ENCODE measurements around the gene BMP7.
"Not testable (repeated sequence)": the region's sequence is repeated elsewhere in the genome, so short reads cannot be mapped to it uniquely, and the experiment has no call there.

The BMP7 gene

DNA sequence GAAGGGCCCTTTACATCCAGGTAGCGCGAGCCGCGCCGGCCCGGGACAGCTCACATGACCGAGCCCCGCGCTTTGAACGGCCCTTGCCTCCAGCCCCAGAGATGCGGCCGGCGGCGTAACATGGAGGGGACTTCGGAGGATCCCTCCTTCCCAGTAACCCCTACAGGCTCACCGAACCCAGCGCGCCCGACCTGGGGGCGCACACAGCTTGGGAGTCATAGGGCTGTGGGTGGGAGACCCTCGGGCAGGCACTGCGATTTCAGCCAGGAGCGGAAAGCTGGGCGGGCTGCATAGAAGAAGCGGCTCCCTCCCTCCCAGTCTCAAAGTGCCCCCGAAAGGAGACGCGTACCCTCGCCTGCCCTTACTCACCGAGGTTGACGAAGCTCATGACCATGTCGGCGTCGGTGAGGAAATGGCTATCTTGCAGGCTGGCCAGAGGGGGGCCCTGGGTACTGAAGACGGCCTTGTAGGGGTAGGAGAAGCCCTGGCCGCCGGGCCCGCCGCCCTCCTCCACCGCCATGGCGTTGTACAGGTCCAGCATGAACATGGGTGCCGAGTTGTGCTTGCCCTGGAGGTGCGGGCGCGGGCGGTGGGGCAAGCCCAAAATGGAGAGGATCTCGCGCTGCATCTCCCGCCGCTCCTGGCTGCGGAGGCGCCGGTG lies 975 bp downstream of the BMP7 start:
- DNase-seq (ENCODE audit: low read depth) = no peak

GRCh38 chr20:57264908-57265335 lies 1.5 kb downstream of the BMP7 start:
- DNase-seq (ENCODE audit: low read depth) = not testable (repeated sequence)

GRCh38 chr20:57263801-57264792 lies 2.3 kb downstream of the BMP7 start:
- DNase-seq (ENCODE audit: low read depth) = no peak

GRCh38 chr20:57262784-57263609 lies 3.4 kb downstream of the BMP7 start:
- no peak for DNase-seq (ENCODE audit: low read depth)

- no peak for DNase-seq (ENCODE audit: low read depth)
These were observed 4.1 kb downstream of the BMP7 start for GRCh38 chr20:57262301-57262700.

- DNase-seq (ENCODE audit: low read depth) = no peak
These were observed 4.8 kb downstream of the BMP7 start for GRCh38 chr20:57261457-57262251.

GRCh38 chr20:57260934-57261333 lies 5.5 kb downstream of the BMP7 start:
- DNase-seq (ENCODE audit: low read depth) = no peak

- no peak for DNase-seq (ENCODE audit: low read depth)
These were observed 6.2 kb downstream of the BMP7 start for GRCh38 chr20:57259938-57260921.

- DNase-seq (ENCODE audit: low read depth) = no peak
These were observed 7.1 kb downstream of the BMP7 start for GRCh38 chr20:57259121-57259937.

GRCh38 chr20:57257701-57258453 lies 8.6 kb downstream of the BMP7 start:
- DNase-seq (ENCODE audit: low read depth) = no peak

DNA sequence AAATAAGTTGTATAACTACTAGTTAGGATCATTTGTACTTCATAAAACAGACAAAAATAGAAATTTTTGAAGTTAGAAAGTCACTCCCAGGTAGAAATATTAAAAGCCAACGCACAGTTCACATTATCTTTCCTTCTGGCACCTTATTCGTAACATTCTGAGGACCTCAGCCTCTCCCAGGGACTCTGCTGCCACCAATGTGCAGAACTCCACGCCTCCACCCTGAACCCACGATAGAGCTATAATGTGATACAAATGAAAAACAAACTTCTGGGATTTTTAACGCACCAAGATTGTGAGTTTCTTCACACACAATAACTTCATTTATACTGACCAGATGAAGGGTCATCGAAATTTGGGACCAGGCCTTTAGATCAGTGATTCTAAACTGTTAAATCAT lies 9.5 kb downstream of the BMP7 start:
- DNase-seq (ENCODE audit: low read depth) = no peak

GRCh38 chr20:57256205-57256604 lies 10.2 kb downstream of the BMP7 start:
- no peak for DNase-seq (ENCODE audit: low read depth)

DNA sequence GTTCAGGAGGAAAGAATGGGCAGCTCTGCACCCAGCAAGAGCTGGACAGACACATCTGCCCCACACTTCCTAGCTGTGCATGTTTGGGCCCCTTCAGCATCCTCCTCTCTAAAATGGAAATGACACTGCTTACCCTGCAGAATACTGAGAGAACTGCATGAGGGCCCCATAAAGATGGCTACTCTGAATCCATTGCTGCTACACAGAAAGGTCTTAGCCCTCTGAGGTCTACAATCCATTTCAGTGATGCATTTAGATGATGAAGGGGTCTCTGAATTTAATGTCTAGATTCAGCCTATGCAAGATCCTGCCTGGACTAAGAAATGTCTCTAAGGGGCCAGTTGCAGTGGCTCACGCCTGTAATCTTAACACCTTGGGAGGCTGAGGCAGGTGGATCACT lies 11.3 kb downstream of the BMP7 start:
- no peak for DNase-seq (ENCODE audit: low read depth)

DNA sequence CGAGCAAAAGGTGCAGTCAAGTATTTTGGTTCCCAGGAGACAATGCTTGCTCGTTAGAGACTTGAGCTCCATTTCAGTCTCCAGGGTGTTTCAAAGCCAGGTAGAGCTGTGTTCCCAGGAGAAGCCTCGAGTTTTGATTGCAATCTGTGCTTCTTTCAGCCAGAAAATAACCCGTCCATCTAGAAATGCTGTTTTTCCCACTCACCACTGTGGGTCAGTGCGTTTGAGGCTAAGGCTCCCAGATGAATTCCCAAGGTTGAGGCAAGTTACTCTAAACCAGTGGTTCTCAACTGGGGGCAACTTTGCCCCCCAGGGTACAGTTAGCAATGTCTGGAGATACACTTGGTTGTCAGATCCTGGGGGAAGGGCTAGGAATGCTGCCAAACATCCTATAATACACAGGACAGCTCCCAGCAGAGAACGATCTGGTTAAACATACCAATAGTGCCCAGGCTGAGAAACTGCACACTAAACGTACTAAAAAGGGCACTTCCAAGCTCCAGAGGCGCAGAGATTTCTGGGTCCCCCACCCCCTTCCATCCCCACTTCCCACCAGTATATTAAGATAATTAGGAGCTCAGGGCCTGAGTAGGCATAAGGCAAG lies 13.8 kb downstream of the BMP7 start:
- DNase-seq (ENCODE audit: low read depth) = no peak

- DNase-seq (ENCODE audit: low read depth) = no peak
These were observed 14.5 kb downstream of the BMP7 start for GRCh38 chr20:57251949-57252348.

- DNase-seq (ENCODE audit: low read depth) = no peak
These were observed 15.1 kb downstream of the BMP7 start for GRCh38 chr20:57251344-57251743.

DNA sequence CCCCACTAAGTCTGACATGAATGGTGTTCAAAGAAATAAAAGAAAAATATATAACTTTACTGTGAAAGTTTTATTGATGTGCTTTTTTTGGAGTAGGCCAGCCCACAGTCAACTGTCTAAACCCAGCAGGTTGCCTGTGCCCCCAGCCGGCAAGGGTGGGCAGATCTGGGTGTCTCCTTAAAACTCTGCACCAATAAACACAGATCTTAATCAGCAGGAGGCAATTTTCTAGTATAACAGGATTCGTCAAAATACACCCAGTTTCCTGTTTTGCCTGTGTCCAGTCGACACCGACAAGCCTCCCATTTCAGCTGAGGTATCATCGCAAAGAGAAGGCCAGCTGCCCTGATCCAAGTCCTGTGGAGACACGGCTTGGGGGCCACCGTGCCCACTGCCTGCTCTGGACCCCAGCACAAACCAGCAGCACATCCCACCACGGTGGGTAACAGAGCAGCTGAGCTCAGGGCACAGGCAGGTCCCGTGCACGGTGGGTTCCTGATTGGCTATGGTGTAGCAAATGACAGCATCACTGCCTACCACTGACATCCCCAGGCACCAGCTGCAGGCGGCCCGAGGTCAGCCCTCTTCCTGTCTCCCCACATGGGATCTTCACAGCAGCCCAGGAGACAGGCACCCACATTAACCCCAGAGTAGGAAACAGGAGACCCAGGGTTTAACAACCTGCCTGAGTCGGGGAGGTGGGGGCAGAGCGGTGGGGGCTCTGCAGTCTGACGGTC lies 15.7 kb downstream of the BMP7 start:
- DNase-seq (ENCODE audit: low read depth) = no peak

DNA sequence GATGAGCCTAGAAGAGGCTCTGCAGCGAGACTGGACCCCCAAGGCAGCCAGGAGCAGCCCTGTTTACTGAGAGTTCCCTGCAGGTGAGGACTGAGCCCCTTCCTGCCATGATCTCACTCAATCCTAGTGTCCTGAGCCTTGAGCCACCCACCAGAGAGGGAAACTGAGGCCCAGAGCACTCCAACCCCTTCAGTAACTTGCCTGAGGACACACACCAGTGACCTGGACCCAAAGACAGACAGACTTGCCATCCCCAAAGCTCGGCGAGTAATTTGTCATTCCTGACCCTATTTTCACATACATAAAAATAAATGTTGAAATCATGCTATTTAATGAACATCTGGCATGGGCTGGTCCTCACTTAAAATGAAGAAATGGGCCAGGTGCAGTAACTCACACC lies 16.7 kb downstream of the BMP7 start:
- DNase-seq (ENCODE audit: low read depth) = no peak

Measured in fibroblast of gingiva (primary cell).